Measurements from ENCODE around the gene SDR42E2.
"Not testable (repeated sequence)": the region's sequence is repeated elsewhere in the genome, so short reads cannot be mapped to it uniquely, and the experiment has no call there.

Gene SDR42E2

GRCh38 chr16:22163806-22164205 is 1.5 kb downstream of the SDR42E2 start:
- no peak for DNase-seq

- no peak for DNase-seq
These were observed 2.2 kb downstream of the SDR42E2 start for GRCh38 chr16:22164482-22164881.

- DNase-seq = no peak
These were observed 3.4 kb downstream of the SDR42E2 start for GRCh38 chr16:22165508-22166285.

GRCh38 chr16:22171953-22172352 is 9.6 kb downstream of the SDR42E2 start:
- no peak for DNase-seq

- DNase-seq = not testable (repeated sequence)
These were observed 10.3 kb downstream of the SDR42E2 start for GRCh38 chr16:22172642-22173041.

GRCh38 chr16:22174642-22175041 is 12.3 kb downstream of the SDR42E2 start:
- no peak for DNase-seq

GRCh38 chr16:22177968-22178930 is 15.9 kb downstream of the SDR42E2 start:
- no peak for DNase-seq

- no peak for DNase-seq
These were observed 19.1 kb downstream of the SDR42E2 start for GRCh38 chr16:22181426-22181825.

- no peak for DNase-seq
These were observed 19.5 kb downstream of the SDR42E2 start for GRCh38 chr16:22181843-22182242.

- DNase-seq = no peak
These were observed 21.0 kb downstream of the SDR42E2 start for GRCh38 chr16:22183335-22183734.

- no peak for DNase-seq
These were observed 21.8 kb downstream of the SDR42E2 start for GRCh38 chr16:22183901-22184614.

GRCh38 chr16:22184615-22184968 is 22.3 kb downstream of the SDR42E2 start:
- DNase-seq = no peak

- DNase-seq = no peak
These were observed 24.2 kb downstream of the SDR42E2 start for GRCh38 chr16:22186517-22186916.

GRCh38 chr16:22188267-22188594 is 25.9 kb downstream of the SDR42E2 start:
- DNase-seq = no peak

- peak; percentile 64 for DNase-seq
These were observed 26.5 kb downstream of the SDR42E2 start for GRCh38 chr16:22188595-22189442.

- DNase-seq = peak; percentile 36
These were observed 27.3 kb downstream of the SDR42E2 start for GRCh38 chr16:22189473-22190080.

- DNase-seq = peak; percentile 100
These were observed 27.9 kb downstream of the SDR42E2 start for GRCh38 chr16:22190081-22190775.

- DNase-seq = peak; percentile 99
These were observed 28.6 kb downstream of the SDR42E2 start for GRCh38 chr16:22190776-22191531.

- DNase-seq = peak; percentile 57
These were observed 29.4 kb downstream of the SDR42E2 start for GRCh38 chr16:22191532-22192260.
